Adrenal gland (tissue), 12 donors: ENCODE results near the gene MSTO1. TPM values are rescaled to one million over a fixed set of nuclear protein-coding genes. Genes with fewer than 3 reads are reported as not detected.
"Not testable (repeated sequence)": the region's sequence is repeated elsewhere in the genome, so short reads cannot be mapped to it uniquely, and the experiment has no call there.

Experiments
- DNase-seq, 7 donors: peaks; one replicate each; pipeline ENCODE4 v3.0.0-alpha.2; 2019 to 2020
- H3K27ac ChIP-seq, 5 donors: fragments of 200-600 bp; sonication (generic) in 4 of 5; 1 replicate in 3 of 5; 2 replicates in 2 of 5; pipeline versions ENCODE4 v1.5.1 to v1.8.0; 2016 to 2020; ENCODE audit warnings: mild to moderate bottlenecking in 1 of 5
- H3K27me3 ChIP-seq: fragments of 200-600 bp; 2 replicates; pipeline ENCODE4 v1.8.0; 2021
- H3K36me3 ChIP-seq, 2 donors: fragments of 200-600 bp; replicated peaks in 1 of 2; 1 replicate in 1 of 2; 2 replicates in 1 of 2; pipeline versions ENCODE4 v1.5.1 to v1.8.0; 2018 to 2022
- H3K4me1 ChIP-seq, 2 donors: fragments of 200-600 bp; replicated peaks in 1 of 2; 1 replicate in 1 of 2; 2 replicates in 1 of 2; pipeline versions ENCODE4 v1.5.1 to v1.8.0; 2018 to 2021
- H3K4me3 ChIP-seq, 4 donors: fragments of 200-600 bp; sonication (generic) in 3 of 4; one replicate each; pipeline ENCODE4 v1.5.1; 2016 to 2018
- H3K9me3 ChIP-seq, 3 donors: fragments of 200-600 bp; sonication (generic) in 1 of 3; replicated peaks in 1 of 3; 1 replicate in 2 of 3; 2 replicates in 1 of 3; pipeline versions ENCODE4 v1.5.1 to v1.8.0; 2016 to 2021
- CTCF ChIP-seq, 6 experiments: fragments of 450-650 bp in 4 of 6; fragments of 200-600 bp in 2 of 6; sonication (generic) in 1 of 6; IDR thresholded peaks; 1 replicate in 5 of 6; 2 replicates in 1 of 6; pipeline versions ENCODE4 v1.5.1 to v1.8.0; 2016 to 2021; ENCODE audit warnings: antibody characterized with exemption in 6 of 6, mild to moderate bottlenecking in 2 of 6, moderate library complexity in 1 of 6
- POLR2A ChIP-seq, 2 donors: fragments of 450-650 bp; IDR thresholded peaks; one replicate each; pipeline ENCODE4 v1.6.1; 2017; ENCODE audit warnings: antibody characterized with exemption in 2 of 2, mild to moderate bottlenecking in 2 of 2, moderate library complexity in 1 of 2
- WGBS, 4 donors: extraction: QIAGEN DNeasy Blood & Tissue Kit in 2 of 4; methylation state at CpG; one replicate each; pipeline versions ENCODE4 v1.1.5 to v1.1.7; 2013 to 2017; 5-methylcytosine and 5-hydroxymethylcytosine counted together
- intact Hi-C, 2 donors: fragments of 100-400 bp; cut with DNase I; formaldehyde crosslinking; loops; one replicate each; pipeline versions ENCODE4 v1.14.1 to v1.15.0; 2022 to 2023
- polyA plus RNA-seq, 3 donors: library from polyadenylated mRNA; stranded (reverse); fragments of 200-250 nt in 2 of 3; fragments of 350-450 nt in 1 of 3; fragmentation: Illumina TruSeq in 1 of 3; extraction: RNeasy Lipid Tissue Mini Kit (QIAGEN cat#74804) in 1 of 3; gene quantifications; one replicate each; pipeline ENCODE4 v1.2.3, GENCODE V29; 2013 to 2014
- small RNA-seq, 2 donors: library from RNA; depleted of rRNA; stranded (forward); fragments of <200 nt; gene quantifications; one replicate each; pipeline ENCODE3, GENCODE V24; 2016
- total RNA-seq, 9 donors: library from RNA; depleted of rRNA in 4 of 9; stranded (reverse); fragments of >200 nt in 4 of 9; fragments of 120-200 nt in 1 of 9; fragmentation: NEBNext Ultra II Directional in 1 of 9; extraction: Animal tissue kit (Norgen Biotek cat#: 25700) in 1 of 9; gene quantifications; one replicate each; pipeline versions ENCODE4 v1.1.0 to v1.2.4, GENCODE V29; 2013 to 2023
- donor health status: healthy with polysubstance abuse.
- donor health status: Bipolar disorder and iron deficiency.
- donor health status: DM: yes; HTN: yes; CAD: no.
- donor health status: DM: no; HTN: no; CAD: no.
- donor health status: DM: no; HTN: no; CAD: no.
- donor health status: DM: yes; HTN: yes; CAD: no.

Gene MSTO1
- total and polyA plus RNA-seq, 12 donors, result 1.1 to 54.3 (median 28.2) TPM

GRCh38 chr1:155651861-155652661 is 42.0 kb downstream of the MSTO1 start:
- H3K4me3 ChIP-seq, result no peak overlapping the region
- no peaks in the 10 kb centered on the region for H3K27me3 ChIP-seq
- TF ChIP-seq CTCF (IDR thresholded peaks at IDR 0.05) (no peak), POLR2A (IDR thresholded peaks at IDR 0.05) (no peak)
- intact Hi-C loops, result no loop called here
- H3K9me3 ChIP-seq, result no peaks in the 10 kb centered on the region
- H3K27ac ChIP-seq, result peak overlapping the region in 1 of 5 donors; percentile 6
- H3K36me3 ChIP-seq, result no peaks in the 10 kb centered on the region
- 68 to 80% (median 72%) methylated on average over 3 of the region's 3 CpGs for whole genome bisulfite sequencing, 4 donors
- H3K4me1 ChIP-seq, result peaks cover 0 to 12% of the 10 kb centered on the region in 2 donors
- no peak for DNase-seq

- intact Hi-C loops, result no loop called here
- Histone ChIP-seq H3K9me3 (no peaks in the 10 kb centered on the region), H3K27ac (no peak overlapping the region), H3K36me3 (no peaks in the 10 kb centered on the region), H3K4me3 (no peak overlapping the region), H3K4me1 (peaks cover 0 to 12% of the 10 kb centered on the region in 2 donors), H3K27me3 (no peaks in the 10 kb centered on the region)
- no peak for DNase-seq
- 70 to 96% (median 84%) methylated on average over 3 of the region's 3 CpGs for whole genome bisulfite sequencing, 4 donors
- TF ChIP-seq CTCF (IDR thresholded peaks at IDR 0.05) (no peak), POLR2A (IDR thresholded peaks at IDR 0.05) (no peak)
Measured at GRCh38 chr1:155652951-155653350, 42.9 kb downstream of the MSTO1 start.

GRCh38 chr1:155657463-155657862 is 47.4 kb downstream of the MSTO1 start:
- no peaks in the 10 kb centered on the region for H3K4me1 ChIP-seq
- no peak overlapping the region for H3K4me3 ChIP-seq
- H3K27ac ChIP-seq, result no peak overlapping the region
- no peaks in the 10 kb centered on the region for H3K9me3 ChIP-seq
- peaks cover 0 to 40% of the 10 kb centered on the region in 2 donors for H3K36me3 ChIP-seq
- H3K27me3 ChIP-seq, result no peaks in the 10 kb centered on the region
- intact Hi-C loops, result no loop called here
- no peak for DNase-seq
- WGBS, 4 donors, result 58 to 83% (median 72%) methylated on average over 2 of the region's 2 CpGs
- no peak for TF ChIP-seq CTCF (IDR thresholded peaks at IDR 0.05)
- TF ChIP-seq POLR2A (IDR thresholded peaks at IDR 0.05), result no peak

GRCh38 chr1:155661239-155661638 is 51.2 kb downstream of the MSTO1 start:
- H3K27me3 ChIP-seq, DNase-seq, H3K9me3 ChIP-seq, H3K4me3 ChIP-seq, H3K4me1 ChIP-seq, intact Hi-C loops, H3K27ac ChIP-seq: not testable (repeated sequence)
- H3K36me3 ChIP-seq, result peaks cover 0 to 75% of the 10 kb centered on the region in 2 donors
- WGBS, 4 donors, result 77 to 88% (median 80%) methylated on average over 3 of the region's 4 CpGs

Small RNA genes lying within 50 kb of the gene (small RNA-seq; reads per million reads assigned to genes)
- gene AL353807.4, result 0 reads per million in 2 donors

Other genes with a start within 250 kb of the MSTO1 start
- 10 to 100 TPM; 38.8 to 59.3 (median 46.8) TPM for gene ASH1L, start 47.4 kb upstream of the MSTO1 start, total RNA-seq
- gene ASH1L, start 47.4 kb upstream of the MSTO1 start, polyA plus RNA-seq, result 10 to 100 TPM in 1 of 3 donors, 1 to 10 TPM in 2; 3.7 to 33.4 (median 9.2) TPM
- gene YY1AP1, start 78.6 kb downstream of the MSTO1 start, total RNA-seq, result 10 to 100 TPM; 46.3 to 65.1 (median 57.4) TPM
- gene YY1AP1, start 78.6 kb downstream of the MSTO1 start, polyA plus RNA-seq, result 10 to 100 TPM; 44.0 to 70.4 (median 57.8) TPM
- 100 to 1,000 TPM in 6 of 9 donors, 10 to 100 TPM in 3; 85.4 to 186 (median 115) TPM for gene DAP3, start 78.9 kb downstream of the MSTO1 start, total RNA-seq
- 100 to 1,000 TPM; 101 to 169 (median 114) TPM for gene DAP3, start 78.9 kb downstream of the MSTO1 start, polyA plus RNA-seq
- gene GON4L, start 247.0 kb downstream of the MSTO1 start, total RNA-seq, result 10 to 100 TPM; 13.7 to 41.7 (median 35.3) TPM
- gene GON4L, start 247.0 kb downstream of the MSTO1 start, polyA plus RNA-seq, result 10 to 100 TPM; 22.4 to 40.3 (median 32.8) TPM
- 10 to 100 TPM in 5 of 9 donors, 1 to 10 TPM in 4; 3.0 to 28.2 (median 10.5) TPM for gene SYT11, start 249.3 kb downstream of the MSTO1 start, total RNA-seq
- gene SYT11, start 249.3 kb downstream of the MSTO1 start, polyA plus RNA-seq, result 10 to 100 TPM in 1 of 3 donors, 1 to 10 TPM in 2; 1.1 to 19.2 (median 2.8) TPM